ENCODE measurements around the gene MCAM.

MCAM gene

GRCh38 chr11:119323532-119324033, 6.7 kb upstream of the MCAM start:
- H3K4me3 ChIP-seq (ENCODE audit: low read length), result no peak overlapping the region
- TF ChIP-seq CTCF (conservative IDR thresholded peaks at IDR 0.05; ENCODE audit: low read length), result peak; percentile 77
- peak; percentile 61 for DNase-seq (ENCODE audit: low read depth)

GRCh38 chr11:119322921-119323531, 6.1 kb upstream of the MCAM start:
- no peak for TF ChIP-seq CTCF (conservative IDR thresholded peaks at IDR 0.05; ENCODE audit: low read length)
- no peak for DNase-seq (ENCODE audit: low read depth)
- no peak overlapping the region for H3K4me3 ChIP-seq (ENCODE audit: low read length)

GRCh38 chr11:119322360-119322739, 5.4 kb upstream of the MCAM start:
- H3K4me3 ChIP-seq (ENCODE audit: low read length), result no peak overlapping the region
- TF ChIP-seq CTCF (conservative IDR thresholded peaks at IDR 0.05; ENCODE audit: low read length), result 0 out of 2 replicates have a peak, but pooled peaks have one; percentile 20
- no peak for DNase-seq (ENCODE audit: low read depth)

- DNase-seq (ENCODE audit: low read depth), result peak; percentile 58
- no peak for TF ChIP-seq CTCF (conservative IDR thresholded peaks at IDR 0.05; ENCODE audit: low read length)
- peak overlapping the region; percentile 50 for H3K4me3 ChIP-seq (ENCODE audit: low read length)
Observed at GRCh38 chr11:119320776-119321524, 4.0 kb upstream of the MCAM start.

- H3K4me3 ChIP-seq (ENCODE audit: low read length), result peak overlapping the region; percentile 39
- no peak for DNase-seq (ENCODE audit: low read depth)
- no peak for TF ChIP-seq CTCF (conservative IDR thresholded peaks at IDR 0.05; ENCODE audit: low read length)
Observed at GRCh38 chr11:119320240-119320775, 3.4 kb upstream of the MCAM start.

GRCh38 chr11:119319700-119320239, 2.8 kb upstream of the MCAM start:
- no peak for DNase-seq (ENCODE audit: low read depth)
- TF ChIP-seq CTCF (conservative IDR thresholded peaks at IDR 0.05; ENCODE audit: low read length), result no peak
- H3K4me3 ChIP-seq (ENCODE audit: low read length), result no peak overlapping the region
